Superior temporal gyrus (tissue), 1 donor: ENCODE results near the gene GDNF.
A peak's percentile ranks its signal among the peaks of the same experiment; 100 is the strongest.

ENCODE experiments used
- DNase-seq: peaks from one replicate; pipeline ENCODE4 v3.0.0-alpha.2; 2016; ENCODE audit errors: extremely low spot score

Gene GDNF

GRCh38 chr5:37847978-37848425 is 8.2 kb upstream of the GDNF start:
- DNase-seq = no peak

- no peak for DNase-seq
Observed at GRCh38 chr5:37846786-37847310, 7.0 kb upstream of the GDNF start.

- DNase-seq = no peak
Observed at GRCh38 chr5:37844009-37844408, 4.2 kb upstream of the GDNF start.

GRCh38 chr5:37842048-37842447 is 2.2 kb upstream of the GDNF start:
- no peak for DNase-seq

GRCh38 chr5:37841203-37841602 is 1.4 kb upstream of the GDNF start:
- DNase-seq = no peak

GRCh38 chr5:37840053-37841034 is 503 bp upstream of the GDNF start:
- DNase-seq = peak; percentile 52

GRCh38 chr5:37838933-37839341 is 904 bp downstream of the GDNF start:
- no peak for DNase-seq

GRCh38 chr5:37838152-37838932 is 1.5 kb downstream of the GDNF start:
- peak; percentile 60 for DNase-seq

GRCh38 chr5:37837414-37838032 is 2.3 kb downstream of the GDNF start:
- peak; percentile 89 for DNase-seq

- no peak for DNase-seq
Observed at GRCh38 chr5:37836592-37837413, 3.0 kb downstream of the GDNF start.

GRCh38 chr5:37836235-37836591 is 3.6 kb downstream of the GDNF start:
- DNase-seq = no peak

- no peak for DNase-seq
Observed at GRCh38 chr5:37835380-37835973, 4.4 kb downstream of the GDNF start.

- DNase-seq = no peak
Observed at GRCh38 chr5:37834542-37835379, 5.1 kb downstream of the GDNF start.

GRCh38 chr5:37833990-37834389 is 5.9 kb downstream of the GDNF start:
- DNase-seq = peak; percentile 43

GRCh38 chr5:37831821-37832534 is 7.9 kb downstream of the GDNF start:
- no peak for DNase-seq

GRCh38 chr5:37830348-37830747 is 9.5 kb downstream of the GDNF start:
- DNase-seq = no peak

GRCh38 chr5:37825334-37825915 is 14.4 kb downstream of the GDNF start:
- no peak for DNase-seq

- DNase-seq = no peak
Observed at GRCh38 chr5:37823433-37824152, 16.2 kb downstream of the GDNF start.
